GM12878 (cell line): ENCODE results near the gene RABEP1. TPM values are rescaled to one million over a fixed set of nuclear protein-coding genes. Genes with fewer than 3 reads are reported as not detected.
A peak's percentile ranks its signal among the peaks of the same experiment; 100 is the strongest.

Experiments
- BHLHE40 ChIP-seq, 2 experiments: fragments of 450-650 bp in 1 of 2; IDR thresholded peaks; 2 replicates each; pipeline ENCODE4 v1.6.1; 2011 to 2017; ENCODE audit warnings: low read depth in 2 of 2, borderline replicate concordance in 1 of 2, improper control_type of control experiment in 1 of 2, low read length in 1 of 2, mild to moderate bottlenecking in 1 of 2
- CHD2 ChIP-seq: IDR thresholded peaks from 2 replicates; pipeline ENCODE4 v1.6.1; 2011; ENCODE audit warnings: low read depth, low read length, improper control_type of control experiment, borderline replicate concordance
- ELK1 ChIP-seq: IDR thresholded peaks from 2 replicates; pipeline ENCODE4 v1.6.1; 2012; ENCODE audit warnings: low read depth, low read length, improper control_type of control experiment
- IRF5 ChIP-seq: fragments of 450-650 bp; IDR thresholded peaks from 2 replicates; pipeline ENCODE4 v1.6.1; 2017; ENCODE audit warnings: borderline replicate concordance
- MTA2 ChIP-seq: fragments of 450-650 bp; IDR thresholded peaks from 2 replicates; pipeline ENCODE4 v1.6.1; 2016; ENCODE audit warnings: low read depth, mild to moderate bottlenecking, moderate library complexity
- MYB ChIP-seq: fragments of 150-350 bp; IDR thresholded peaks from 2 replicates; pipeline ENCODE4 v1.6.1; 2014; ENCODE audit warnings: mild to moderate bottlenecking, low read depth, low read length, borderline replicate concordance
- NFYB ChIP-seq: IDR thresholded peaks from 2 replicates; pipeline ENCODE4 v1.6.1; 2011; ENCODE audit warnings: low read depth, mild to moderate bottlenecking, low read length, improper control_type of control experiment, moderate library complexity; ENCODE audit not compliant: insufficient read depth
- RAD21 ChIP-seq: IDR thresholded peaks from 2 replicates; pipeline ENCODE4 v1.6.1; 2011; ENCODE audit warnings: mild to moderate bottlenecking, low read depth, low read length, moderate library complexity; ENCODE audit not compliant: insufficient read depth
- RCOR1 ChIP-seq: conservative IDR thresholded peaks from 2 replicates; pipeline ENCODE4 v1.6.1; 2012; ENCODE audit warnings: low read depth, low read length, improper control_type of control experiment
- RELA ChIP-seq: fragments of 450-650 bp; IDR thresholded peaks from 2 replicates; pipeline ENCODE4 v1.8.0; 2014; ENCODE audit warnings: borderline replicate concordance; ENCODE audit not compliant: partially characterized antibody
- SREBF1 ChIP-seq: IDR thresholded peaks from 2 replicates; pipeline ENCODE4 v1.6.1; 2012; ENCODE audit warnings: mild to moderate bottlenecking, low read length
- STAT3 ChIP-seq: IDR thresholded peaks from 2 replicates; pipeline ENCODE4 v1.6.1; 2011; ENCODE audit warnings: low read depth, low read length, improper control_type of control experiment
- TCF7 ChIP-seq: IDR thresholded peaks from 2 replicates; pipeline ENCODE4 v1.6.1; 2014; ENCODE audit warnings: antibody characterized with exemption, borderline replicate concordance
- USF1 ChIP-seq: IDR thresholded peaks from 2 replicates; pipeline ENCODE4 v1.6.1; 2011; ENCODE audit warnings: borderline replicate concordance, low read depth, mild to moderate bottlenecking, moderate library complexity, mixed read lengths, low read length; ENCODE audit not compliant: insufficient read depth; ENCODE audit errors: extremely low read length
- WRNIP1 ChIP-seq: IDR thresholded peaks from 2 replicates; pipeline ENCODE4 v1.6.1; 2011; ENCODE audit warnings: low read depth, low read length, improper control_type of control experiment, borderline replicate concordance
- ZBTB11 ChIP-seq: fragments of 450-650 bp; formaldehyde crosslinking; IDR thresholded peaks from 2 replicates; pipeline ENCODE4 v1.5.0; 2022; ENCODE audit warnings: mild to moderate bottlenecking, missing genetic modification characterization
- ZNF207 ChIP-seq: fragments of 450-650 bp; IDR thresholded peaks from 2 replicates; pipeline ENCODE4 v1.6.1; 2014; ENCODE audit warnings: antibody characterized with exemption, mild to moderate bottlenecking, borderline replicate concordance
- ZNF592 ChIP-seq: fragments of 450-650 bp; IDR thresholded peaks from 2 replicates; pipeline ENCODE4 v1.6.1; 2017; ENCODE audit warnings: mild to moderate bottlenecking, moderate library complexity
- polyA plus RNA-seq, 11 experiments: library from polyadenylated mRNA; depleted of rRNA in 4 of 11; unstranded in 6 of 11; stranded (reverse) in 5 of 11; fragments of >200 nt; fragmentation: Nextera tagmentation in 4 of 11; fragmentation: Illumina TruSeq in 1 of 11; extraction: Ambion mirVana in 4 of 11; extraction: Trizol in 1 of 11; gene quantifications; 1 replicate in 1 of 11; 2 replicates in 10 of 11; pipeline versions ENCODE4 v1.2.1 to v1.2.3, GENCODE V29; 2011 to 2016; ENCODE audit warnings: inconsistent platforms in 2 of 11, missing spikeins in 2 of 11, low read depth in 1 of 11
- total RNA-seq, 4 experiments: library from RNA; depleted of rRNA in 3 of 4; stranded (reverse); fragments of >200 nt in 3 of 4; fragmentation: Illumina TruSeq in 1 of 4; extraction: Trizol in 1 of 4; gene quantifications; 2 replicates each; pipeline versions ENCODE4 v1.2.1 to v1.2.3, GENCODE V29; 2013 to 2021

Gene RABEP1
- total and polyA plus RNA-seq, 10 of the 15 experiments (the other 5 are each of a cell fraction or from before 2014, with no cell fraction given), result 13.4 to 71.4 (median 59.8) TPM

GRCh38 chr17:5419959-5420653 lies 138.0 kb downstream of the RABEP1 start, which contains the start of gene RPAIN (continued):
- TF ChIP-seq RELA (peak; percentile 70), STAT3 (no peak), ZBTB11 (no peak), IRF5 (no peak), WRNIP1 (no peak), SREBF1 (0 out of 2 replicates have a peak, but pooled peaks have one; percentile 7), BHLHE40 (IDR thresholded peaks at IDR 0.05; ENCODE audit: borderline replicate concordance in 1 of 2, low read depth in 2 of 2, low read length in 1 of 2) (no peak; a peak in 1 of 4 replicates), RAD21 (no peak), USF1 (peak; percentile 1), ZNF592 (peak; percentile 96), ZNF207 (no peak), NFYB (no peak), RCOR1 (no peak), CHD2 (no peak; the same call in 1 of the 2 replicates), MTA2 (no peak), ELK1 (0 out of 2 replicates have a peak, but pooled peaks have one; percentile 0), TCF7 (no peak), MYB (no peak)
